OCI-LY1 (cell line): ENCODE measurements around the gene HORMAD1.
"Not testable (repeated sequence)": the region's sequence is repeated elsewhere in the genome, so short reads cannot be mapped to it uniquely, and the experiment has no call there.

Source experiments
- CTCF ChIP-seq: fragments of 200-600 bp; sonication (generic), shearing (Covaris generic); IDR thresholded peaks from 2 replicates; pipeline ENCODE4 v1.5.1; 2017; ENCODE audit warnings: mild to moderate bottlenecking, antibody characterized with exemption, low read length, moderate library complexity, mixed read lengths
- EZH2 ChIP-seq: fragments of 200-600 bp; sonication (generic), shearing (Covaris generic); IDR thresholded peaks from 2 replicates; pipeline ENCODE4 v1.8.0; 2017; ENCODE audit warnings: borderline replicate concordance, mixed run types, mild to moderate bottlenecking, antibody characterized with exemption, low read length, moderate library complexity, mixed read lengths

- not testable (repeated sequence) for TF ChIP-seq CTCF, EZH2
Observed at GRCh38 chr1:150767704-150768103, 47.0 kb upstream of the HORMAD1 start.
